BJ (cell line): ENCODE results near the gene APOBEC3B. TPM values are rescaled to one million over a fixed set of nuclear protein-coding genes. Genes with fewer than 3 reads are reported as not detected.

Experiments
- CTCF ChIA-PET: fragments of 350-600 bp; formaldehyde crosslinking; extraction: SDS; loops from one replicate; lab custom pipeline; 2021; ENCODE audit warnings: antibody characterized with exemption, inconsistent platforms; lab: Yijun Ruan, JAX
- POLR2A ChIA-PET: fragments of 300-600 bp; sonication (Branson Sonifier 250); formaldehyde crosslinking; extraction: SDS; loops from one replicate; lab custom pipeline; 2021; ENCODE audit warnings: antibody characterized with exemption; lab: Charles Lee
- DNase-seq: peaks from one replicate; pipeline ENCODE4 v3.0.0-alpha.2; 2011; ENCODE audit warnings: low read depth
- H3K27me3 ChIP-seq: 2 replicates; pipeline ENCODE4 v1.6.0; 2011; ENCODE audit warnings: low read length; ENCODE audit not compliant: control insufficient read depth, insufficient read depth
- H3K36me3 ChIP-seq: 2 replicates; pipeline ENCODE4 v1.5.1; 2011; ENCODE audit warnings: low read length; ENCODE audit not compliant: control insufficient read depth, insufficient read depth
- H3K4me3 ChIP-seq: 2 replicates; pipeline ENCODE4 v1.5.1; 2011; ENCODE audit warnings: low read depth, mild to moderate bottlenecking, control low read depth, low read length
- polyA plus RNA-seq: library from polyadenylated mRNA; depleted of rRNA; stranded (reverse); fragments of >200 nt; gene quantifications from 2 replicates; pipeline ENCODE4 v1.2.3, GENCODE V29; 2011
- TF ChIP-seq, protein P1 (sequence below): IDR thresholded peaks from 2 replicates; pipeline ENCODE4 v1.5.1; 2011; ENCODE audit warnings: low read depth, mild to moderate bottlenecking, control low read depth, inconsistent platforms, low read length, moderate library complexity; ENCODE audit not compliant: insufficient read depth

Gene APOBEC3B
- polyA plus RNA-seq, 1 experiment, result 16.0 TPM

- CTCF ChIA-PET, result no interaction called here
- Histone ChIP-seq H3K27me3 (peaks cover 25% of the 10 kb centered on the region), H3K4me3 (no peak overlapping the region), H3K36me3 (no peaks in the 10 kb centered on the region)
- TF ChIP-seq, protein P1, sequence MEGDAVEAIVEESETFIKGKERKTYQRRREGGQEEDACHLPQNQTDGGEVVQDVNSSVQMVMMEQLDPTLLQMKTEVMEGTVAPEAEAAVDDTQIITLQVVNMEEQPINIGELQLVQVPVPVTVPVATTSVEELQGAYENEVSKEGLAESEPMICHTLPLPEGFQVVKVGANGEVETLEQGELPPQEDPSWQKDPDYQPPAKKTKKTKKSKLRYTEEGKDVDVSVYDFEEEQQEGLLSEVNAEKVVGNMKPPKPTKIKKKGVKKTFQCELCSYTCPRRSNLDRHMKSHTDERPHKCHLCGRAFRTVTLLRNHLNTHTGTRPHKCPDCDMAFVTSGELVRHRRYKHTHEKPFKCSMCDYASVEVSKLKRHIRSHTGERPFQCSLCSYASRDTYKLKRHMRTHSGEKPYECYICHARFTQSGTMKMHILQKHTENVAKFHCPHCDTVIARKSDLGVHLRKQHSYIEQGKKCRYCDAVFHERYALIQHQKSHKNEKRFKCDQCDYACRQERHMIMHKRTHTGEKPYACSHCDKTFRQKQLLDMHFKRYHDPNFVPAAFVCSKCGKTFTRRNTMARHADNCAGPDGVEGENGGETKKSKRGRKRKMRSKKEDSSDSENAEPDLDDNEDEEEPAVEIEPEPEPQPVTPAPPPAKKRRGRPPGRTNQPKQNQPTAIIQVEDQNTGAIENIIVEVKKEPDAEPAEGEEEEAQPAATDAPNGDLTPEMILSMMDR, result no peak
- DNase-seq, result no peak
- POLR2A ChIA-PET, result no interaction called here
Observed at GRCh38 chr22:38946771-38947170, 35.4 kb upstream of the APOBEC3B start.

- TF ChIP-seq, protein P1, result no peak
- DNase-seq, result no peak
- H3K27me3 ChIP-seq, result peaks cover 30% of the 10 kb centered on the region
- ChIA-PET CTCF (interaction anchor here (1.6 kb wide), 1 partner anchor 78 kb away, joined by 5 read pairs; no protein-coding TSS in a partner anchor), POLR2A (no interaction called here)
- no peak overlapping the region for H3K4me3 ChIP-seq
- no peaks in the 10 kb centered on the region for H3K36me3 ChIP-seq
Observed at GRCh38 chr22:38947321-38948140, 34.6 kb upstream of the APOBEC3B start.

- CTCF ChIA-PET, result interaction anchor here (1.6 kb wide), 1 partner anchor 79 kb away, joined by 5 read pairs; no protein-coding TSS in a partner anchor
- Histone ChIP-seq H3K27me3 (peaks cover 28% of the 10 kb centered on the region), H3K4me3 (no peak overlapping the region), H3K36me3 (no peaks in the 10 kb centered on the region)
- POLR2A ChIA-PET, result no interaction called here
- TF ChIP-seq, protein P1, result no peak
- DNase-seq, result no peak
Observed at GRCh38 chr22:38948181-38948940, 33.8 kb upstream of the APOBEC3B start.

DNA sequence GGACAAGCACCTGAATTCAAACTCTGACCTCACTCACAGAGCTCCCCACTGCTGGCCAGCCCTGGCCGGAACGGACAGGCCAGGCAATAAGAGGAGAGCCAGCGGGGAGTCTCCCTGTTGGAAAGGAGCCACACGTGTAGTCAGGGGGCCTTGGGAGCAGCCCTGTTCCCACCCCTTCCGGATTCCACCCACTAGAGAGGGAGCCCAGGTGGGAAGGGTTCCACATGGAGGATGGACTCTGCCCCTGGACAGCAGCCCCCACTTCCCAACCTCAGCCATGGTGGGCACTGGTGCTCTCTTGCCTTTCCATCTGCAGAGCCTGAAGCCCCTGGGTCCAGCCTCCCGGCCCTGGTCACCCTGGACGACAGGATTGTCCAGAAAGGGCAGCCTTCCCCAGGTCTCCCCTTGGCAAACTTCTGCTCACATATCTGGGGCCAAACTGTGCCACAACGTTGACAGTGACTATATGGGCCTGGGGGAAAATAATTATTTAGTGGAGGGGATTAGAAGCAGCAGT lies 32.2 kb upstream of the APOBEC3B start:
- CTCF ChIA-PET, result interaction anchor here (1.1 to 2.5 kb wide), 2 partner anchors 53 to 80 kb away, joined by 4 to 19 read pairs; partner anchors contain the start of gene CBX6
- POLR2A ChIA-PET, result no interaction called here
- H3K27me3 ChIP-seq, result peaks cover 24% of the 10 kb centered on the region

More for the DNA sequence above, 32.2 kb upstream of the APOBEC3B start:
- no peak for DNase-seq
- no peak overlapping the region for H3K4me3 ChIP-seq
- TF ChIP-seq, protein P1, result no peak
- H3K36me3 ChIP-seq, result no peaks in the 10 kb centered on the region
